Measurements from ENCODE around the gene KCNC4. TPM values are rescaled to one million over a fixed set of nuclear protein-coding genes. Genes with fewer than 3 reads are reported as not detected.
A peak's percentile ranks its signal among the peaks of the same experiment; 100 is the strongest.

Gene KCNC4
- total RNA-seq, 1 experiment from 2014 or later = 1.8 TPM

DNA sequence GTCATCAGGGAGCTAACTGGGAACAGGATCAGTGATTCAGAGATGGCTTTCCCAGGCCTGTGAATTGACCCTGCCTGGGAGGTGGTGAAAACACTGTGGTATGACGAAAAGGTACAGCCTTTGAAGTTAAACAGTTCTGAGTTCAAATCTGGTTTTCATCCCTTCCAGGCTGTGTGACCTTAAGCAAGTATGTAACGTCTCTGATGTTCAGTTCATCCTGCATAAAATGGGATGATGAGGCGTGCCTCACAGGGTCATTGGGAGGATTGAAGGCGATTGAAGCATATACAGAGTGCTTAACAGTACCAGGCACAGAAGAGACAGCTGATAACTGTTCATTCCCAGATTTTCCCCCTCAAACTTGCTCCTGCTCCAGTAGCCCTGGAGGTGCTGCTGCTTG is 11.0 kb downstream of the KCNC4 start:
- DNase-seq (ENCODE audit: low read depth, low spot score) = no peak
- in situ Hi-C loops (cut with HindIII; ENCODE audit: low pct_unique_long_range_greater_than_20kb, low sequenced_read_pairs) = no loop called here

DNA sequence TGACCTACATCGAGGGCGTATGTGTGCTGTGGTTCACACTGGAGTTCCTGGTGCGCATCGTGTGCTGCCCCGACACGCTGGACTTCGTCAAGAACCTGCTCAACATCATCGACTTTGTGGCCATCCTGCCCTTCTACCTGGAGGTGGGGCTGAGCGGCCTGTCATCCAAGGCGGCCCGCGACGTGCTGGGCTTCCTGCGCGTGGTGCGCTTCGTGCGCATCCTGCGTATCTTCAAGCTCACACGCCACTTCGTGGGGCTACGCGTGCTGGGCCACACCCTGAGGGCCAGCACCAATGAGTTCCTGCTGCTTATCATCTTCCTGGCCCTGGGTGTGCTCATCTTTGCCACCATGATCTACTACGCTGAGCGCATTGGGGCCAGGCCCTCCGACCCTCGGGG is 13.0 kb downstream of the KCNC4 start:
- in situ Hi-C loops (cut with HindIII; ENCODE audit: low pct_unique_long_range_greater_than_20kb, low sequenced_read_pairs) = no loop called here
- no peak for DNase-seq (ENCODE audit: low read depth, low spot score)

DNA sequence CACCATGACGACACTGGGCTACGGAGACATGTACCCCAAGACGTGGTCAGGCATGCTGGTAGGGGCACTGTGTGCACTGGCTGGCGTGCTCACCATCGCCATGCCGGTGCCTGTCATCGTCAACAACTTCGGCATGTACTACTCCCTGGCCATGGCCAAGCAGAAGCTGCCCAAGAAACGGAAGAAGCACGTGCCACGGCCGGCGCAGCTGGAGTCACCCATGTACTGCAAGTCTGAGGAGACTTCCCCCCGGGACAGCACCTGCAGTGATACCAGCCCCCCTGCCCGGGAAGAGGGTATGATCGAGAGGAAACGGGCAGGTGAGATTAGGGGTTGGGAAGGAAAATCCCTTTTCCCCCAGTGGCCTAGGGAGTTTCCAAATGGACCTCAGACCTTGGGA is 13.5 kb downstream of the KCNC4 start:
- in situ Hi-C loops (cut with HindIII; ENCODE audit: low pct_unique_long_range_greater_than_20kb, low sequenced_read_pairs) = no loop called here
- no peak for DNase-seq (ENCODE audit: low read depth, low spot score)

DNA sequence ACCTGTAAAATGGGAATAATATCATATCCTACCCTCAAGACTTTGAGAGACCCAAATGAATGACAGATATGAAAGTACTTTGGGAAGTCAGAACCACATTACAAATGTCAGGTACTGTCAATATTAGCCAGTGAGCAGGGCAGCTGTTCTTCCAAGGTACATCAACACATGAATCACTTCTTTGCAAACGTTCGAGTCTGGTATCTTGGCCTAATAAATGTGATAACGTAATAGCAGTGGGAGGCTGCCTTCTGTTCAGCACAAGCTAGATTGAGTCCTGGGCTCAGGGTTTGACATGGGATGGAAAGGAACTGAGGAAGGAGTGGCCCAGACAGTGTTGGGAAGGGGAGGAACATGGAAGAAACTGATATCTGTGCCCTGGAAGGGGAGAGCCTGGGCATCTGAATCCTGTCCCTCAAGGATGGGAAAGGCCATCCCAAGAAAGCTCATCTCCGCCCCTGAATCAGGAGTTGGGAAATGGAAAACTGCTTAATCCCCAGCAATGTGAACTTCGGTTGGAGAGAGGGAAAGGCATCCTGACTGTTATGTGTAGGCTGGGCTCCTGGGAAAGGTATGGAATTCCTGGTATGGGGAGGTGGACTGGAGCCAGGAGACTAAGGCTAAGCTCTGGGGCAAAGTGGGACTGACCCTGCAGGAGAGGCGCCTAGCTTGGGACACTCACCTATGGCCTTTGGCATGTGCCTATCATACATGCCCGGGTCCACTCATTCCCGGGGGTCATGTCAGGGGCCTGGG is 14.3 kb downstream of the KCNC4 start:
- in situ Hi-C loops (cut with HindIII; ENCODE audit: low pct_unique_long_range_greater_than_20kb, low sequenced_read_pairs) = no loop called here
- DNase-seq (ENCODE audit: low read depth, low spot score) = no peak

DNA sequence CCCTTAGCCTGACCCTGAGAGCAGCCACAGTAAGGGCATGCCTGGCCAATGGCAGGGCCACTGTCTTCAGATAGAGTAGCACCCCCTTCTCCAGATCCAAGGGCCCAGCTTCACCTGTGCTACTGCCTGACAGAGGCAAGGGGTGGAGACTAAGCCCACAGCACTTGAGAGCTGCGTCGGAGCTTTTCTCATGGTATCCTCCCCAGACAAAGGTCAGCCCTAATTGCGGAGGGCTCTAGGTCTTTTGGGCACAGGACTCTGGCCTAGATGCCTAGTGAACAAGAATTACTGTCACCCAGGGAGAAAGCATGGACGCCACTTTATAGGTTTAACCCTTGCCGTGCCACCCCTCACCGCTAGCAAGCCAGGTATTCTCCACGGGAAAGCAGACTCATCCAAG is 15.1 kb downstream of the KCNC4 start:
- DNase-seq (ENCODE audit: low read depth, low spot score) = no peak
- in situ Hi-C loops (cut with HindIII; ENCODE audit: low pct_unique_long_range_greater_than_20kb, low sequenced_read_pairs) = no loop called here

DNA sequence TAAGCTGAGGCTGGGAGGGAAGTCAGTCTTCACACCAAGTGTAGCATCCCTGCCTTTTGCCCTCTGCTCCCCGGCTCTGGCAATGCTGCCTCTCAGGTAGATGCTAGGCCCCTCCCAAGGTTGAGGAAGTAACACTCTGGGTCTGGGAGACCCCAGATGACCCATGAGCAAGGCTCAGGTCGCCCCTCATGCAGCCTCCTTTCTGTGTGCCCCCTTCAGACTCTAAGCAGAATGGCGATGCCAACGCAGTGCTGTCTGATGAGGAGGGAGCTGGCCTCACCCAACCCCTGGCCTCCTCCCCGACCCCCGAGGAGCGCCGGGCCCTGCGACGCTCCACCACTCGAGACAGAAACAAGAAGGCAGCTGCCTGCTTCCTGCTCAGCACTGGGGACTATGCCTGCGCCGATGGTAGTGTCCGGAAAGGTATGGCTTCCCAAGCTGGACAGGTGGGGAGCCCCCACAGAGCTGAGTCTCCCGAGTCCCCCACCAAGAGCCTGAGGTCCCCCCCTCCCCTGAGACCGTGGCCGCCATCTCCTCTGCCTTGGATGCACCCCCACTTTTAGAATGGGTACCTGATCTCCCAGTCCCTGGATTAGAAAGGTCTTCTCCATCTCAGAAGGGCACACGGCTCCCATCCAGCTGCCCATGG is 15.8 kb downstream of the KCNC4 start:
- no peak for DNase-seq (ENCODE audit: low read depth, low spot score)
- in situ Hi-C loops (cut with HindIII; ENCODE audit: low pct_unique_long_range_greater_than_20kb, low sequenced_read_pairs) = no loop called here

DNA sequence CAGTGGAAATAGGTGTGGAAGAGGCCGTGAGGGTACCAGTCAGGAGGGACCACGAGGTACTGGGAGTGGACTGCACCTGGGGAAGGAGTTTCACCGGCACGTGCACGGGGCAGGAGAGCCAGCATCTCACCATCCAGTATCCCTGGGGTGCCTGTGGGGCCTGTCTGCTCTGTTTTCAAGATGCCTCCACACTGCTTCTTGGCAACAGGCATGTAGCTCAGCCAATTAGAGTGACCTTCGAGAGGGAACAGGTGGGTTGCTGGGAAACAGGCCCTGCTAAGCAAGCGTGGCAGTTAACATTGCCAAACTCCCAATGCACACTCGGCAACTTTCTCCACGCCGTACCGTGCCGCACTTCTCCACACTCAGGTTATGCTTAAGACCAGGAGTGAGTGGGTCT is 17.7 kb downstream of the KCNC4 start:
- in situ Hi-C loops (cut with HindIII; ENCODE audit: low pct_unique_long_range_greater_than_20kb, low sequenced_read_pairs) = no loop called here
- DNase-seq (ENCODE audit: low read depth, low spot score) = no peak

DNA sequence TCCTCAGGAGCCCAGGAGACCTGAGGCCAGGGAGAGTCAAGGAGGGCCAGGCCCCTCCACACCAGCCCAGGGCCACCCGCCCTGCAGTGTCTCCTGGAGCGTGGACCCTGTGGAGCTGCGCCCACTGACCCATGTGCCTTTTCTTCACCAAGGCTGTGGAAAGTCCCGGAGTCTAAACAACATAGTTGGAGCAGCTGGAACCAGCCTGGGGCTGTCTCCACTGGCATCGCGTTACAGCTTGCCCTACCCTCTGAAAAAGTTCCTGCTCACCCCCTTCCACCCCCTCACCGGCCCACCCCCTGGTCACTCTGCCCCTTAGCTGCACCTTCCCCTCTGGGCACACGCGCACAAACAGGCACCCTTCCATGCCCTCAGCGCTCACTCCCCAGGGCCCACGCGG is 18.3 kb downstream of the KCNC4 start:
- in situ Hi-C loops (cut with HindIII; ENCODE audit: low pct_unique_long_range_greater_than_20kb, low sequenced_read_pairs) = no loop called here

DNA sequence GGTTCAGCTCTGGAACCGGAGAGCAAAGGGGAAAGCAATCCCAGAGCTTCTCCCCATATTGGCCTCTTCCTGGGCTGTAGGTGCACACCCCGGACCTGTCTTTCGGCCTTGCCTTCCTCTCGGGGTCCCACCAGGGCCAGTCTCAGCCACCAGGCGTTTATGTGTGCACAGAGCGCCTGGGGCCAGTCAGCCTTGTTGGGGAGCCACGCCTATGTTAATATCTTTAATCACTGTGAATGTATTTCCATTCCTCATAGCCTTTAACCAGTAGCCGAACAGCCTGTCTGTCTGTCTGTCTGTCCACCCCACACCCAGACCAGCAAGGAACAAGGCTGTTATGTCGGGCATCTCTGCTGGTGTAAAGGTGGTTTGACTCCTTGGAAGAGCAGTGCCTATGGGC is 18.8 kb downstream of the KCNC4 start:
- in situ Hi-C loops (cut with HindIII; ENCODE audit: low pct_unique_long_range_greater_than_20kb, low sequenced_read_pairs) = no loop called here
- DNase-seq (ENCODE audit: low read depth, low spot score) = no peak

More for the DNA sequence above, 18.3 kb downstream of the KCNC4 start:
- no peak for DNase-seq (ENCODE audit: low read depth, low spot score)

DNA sequence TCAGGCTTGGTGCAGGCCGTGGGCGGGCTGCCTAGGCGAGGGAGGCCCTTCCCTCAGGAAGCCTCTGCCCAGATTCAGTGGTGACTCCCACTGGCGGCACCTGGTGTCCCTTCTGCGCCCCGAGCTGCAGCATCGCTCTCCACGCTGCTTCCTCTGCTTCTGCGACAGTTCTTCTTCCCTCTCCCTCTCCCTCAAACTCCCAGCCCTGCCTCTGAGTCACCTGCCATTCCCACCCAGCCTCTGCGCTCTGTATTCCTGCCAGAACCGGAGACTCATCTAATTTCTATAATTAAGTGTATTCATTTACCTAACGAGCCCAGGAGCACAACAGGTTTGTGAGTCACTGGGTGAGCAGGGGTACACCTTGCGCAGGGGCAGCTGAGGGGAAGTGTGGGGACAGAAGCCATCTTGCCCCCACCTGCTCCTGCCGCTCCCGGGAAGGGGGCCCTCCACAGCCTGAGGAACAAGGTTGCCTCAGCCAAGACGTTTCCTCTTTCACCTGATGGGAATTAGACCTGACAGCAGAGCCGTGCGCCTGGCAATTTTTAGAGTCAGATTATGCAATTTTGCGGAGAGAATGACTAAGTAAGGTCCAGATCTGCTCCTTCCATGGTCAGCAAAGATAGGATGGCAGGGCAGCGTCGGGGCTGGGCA is 19.4 kb downstream of the KCNC4 start:
- no peak for DNase-seq (ENCODE audit: low read depth, low spot score)

DNA sequence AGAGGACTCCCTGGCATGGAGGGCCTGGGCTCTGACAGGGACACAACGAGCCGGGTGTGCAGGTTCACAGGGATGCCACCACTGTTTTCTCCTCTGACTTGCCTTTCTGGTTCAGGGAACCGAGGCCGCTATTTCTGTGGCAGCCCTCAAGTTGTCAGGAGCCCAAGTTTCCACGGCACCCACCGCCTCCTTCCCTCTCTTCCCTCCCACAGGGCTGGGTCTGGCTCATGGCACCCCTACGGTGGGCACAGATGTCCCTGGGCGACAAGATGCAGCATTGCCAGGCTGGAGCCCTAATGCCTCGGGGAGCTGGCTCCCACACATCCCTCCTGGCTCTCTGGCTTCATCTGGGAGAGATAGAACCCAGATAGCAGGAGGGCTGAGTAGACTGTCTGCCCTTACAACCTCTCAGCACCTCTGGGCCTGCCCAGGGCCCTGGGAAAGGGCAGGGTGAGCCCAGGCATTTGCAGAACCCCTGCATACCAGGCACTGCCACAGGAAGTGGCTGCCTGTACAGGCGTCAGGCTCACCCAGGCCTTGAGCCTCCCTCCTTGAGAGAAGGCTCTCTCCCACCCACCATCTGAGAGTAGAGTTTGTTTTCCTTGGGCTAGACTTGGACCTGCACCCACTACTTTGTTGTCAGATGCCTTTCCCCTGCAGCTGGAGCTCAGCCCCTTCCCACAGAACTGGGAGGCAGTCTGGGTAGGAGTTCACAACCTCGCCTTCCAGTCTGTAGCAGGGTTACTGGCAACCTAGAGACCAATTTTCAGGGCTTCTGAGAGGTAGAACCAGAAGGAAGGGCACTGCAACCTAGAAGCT is 20.5 kb downstream of the KCNC4 start:
- in situ Hi-C loops (cut with HindIII; ENCODE audit: low pct_unique_long_range_greater_than_20kb, low sequenced_read_pairs) = no loop called here
- no peak for DNase-seq (ENCODE audit: low read depth, low spot score)

More for the DNA sequence above, 19.4 kb downstream of the KCNC4 start:
- in situ Hi-C loops (cut with HindIII; ENCODE audit: low pct_unique_long_range_greater_than_20kb, low sequenced_read_pairs) = no loop called here

DNA sequence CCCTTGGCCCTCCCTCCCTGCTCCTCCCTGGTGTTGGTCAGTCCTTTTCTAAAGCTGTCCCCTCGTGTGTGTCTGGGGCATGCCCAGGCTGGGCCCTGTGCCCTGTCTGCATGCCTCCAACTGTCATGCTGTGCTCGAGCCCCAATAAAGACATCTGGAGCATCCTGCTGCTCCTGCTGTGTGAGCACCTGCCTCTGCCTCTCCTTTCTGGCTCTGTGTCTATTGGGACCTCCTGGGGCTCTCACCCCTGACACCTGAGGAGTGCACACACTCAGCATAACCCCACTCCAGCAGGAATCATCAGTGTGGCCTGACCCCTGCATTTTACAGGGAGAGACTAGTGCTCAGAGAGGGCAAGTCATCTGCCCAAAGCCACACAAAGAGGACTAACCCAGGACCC is 23.7 kb downstream of the KCNC4 start:
- in situ Hi-C loops (cut with HindIII; ENCODE audit: low pct_unique_long_range_greater_than_20kb, low sequenced_read_pairs) = no loop called here
- DNase-seq (ENCODE audit: low read depth, low spot score) = no peak

DNA sequence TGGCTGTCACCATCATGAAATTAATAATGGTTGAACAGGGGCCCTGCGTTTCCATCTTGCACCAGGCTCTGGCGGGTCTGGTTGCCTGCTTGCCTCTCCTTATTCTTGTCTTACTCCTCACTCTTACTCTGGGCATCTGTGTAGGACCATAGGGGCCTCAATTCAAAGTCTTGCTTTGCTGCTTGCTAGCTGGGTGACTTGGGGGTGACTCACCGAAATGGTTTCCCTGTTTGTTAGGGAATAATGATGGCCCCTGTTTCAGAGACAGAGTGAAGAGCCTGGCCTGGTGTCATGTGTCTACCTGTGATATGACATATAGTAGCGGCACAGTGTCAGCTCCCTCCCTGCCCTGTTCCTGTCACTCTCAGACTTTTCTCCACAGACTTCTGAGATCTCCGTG is 24.6 kb downstream of the KCNC4 start:
- in situ Hi-C loops (cut with HindIII; ENCODE audit: low pct_unique_long_range_greater_than_20kb, low sequenced_read_pairs) = no loop called here
- DNase-seq (ENCODE audit: low read depth, low spot score) = no peak

DNA sequence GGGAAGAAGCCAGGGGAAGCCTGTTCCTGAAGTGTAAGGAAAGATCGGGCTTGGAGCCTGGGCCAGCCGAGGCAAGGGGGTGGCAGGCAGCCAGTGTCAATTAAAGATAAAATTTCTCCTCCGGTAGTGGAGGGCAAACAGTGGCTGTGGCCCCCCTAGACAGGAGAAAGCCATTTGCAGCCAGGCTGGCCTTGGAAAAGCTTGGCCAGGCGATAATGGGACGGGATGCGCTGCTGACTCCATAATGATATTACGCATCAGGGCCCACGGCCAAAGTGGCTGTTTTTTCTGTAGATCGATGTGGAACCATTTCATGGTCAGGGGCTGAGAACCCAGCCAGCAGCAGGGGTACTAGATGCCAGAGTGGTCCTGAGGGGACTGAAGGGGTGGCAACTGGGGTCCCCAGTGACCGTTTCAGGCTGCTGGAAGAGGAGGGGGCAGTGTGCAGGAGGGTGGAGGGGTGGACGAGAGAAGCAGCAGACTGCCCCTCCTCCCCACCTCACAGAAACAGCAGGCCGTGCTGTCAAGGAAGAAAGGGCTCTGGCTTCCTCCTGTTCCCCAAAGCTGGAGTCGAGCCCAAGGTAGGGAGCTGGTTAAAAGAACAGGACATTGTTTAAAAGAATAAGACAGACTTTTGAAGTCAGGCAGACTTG is 25.2 kb downstream of the KCNC4 start:
- DNase-seq (ENCODE audit: low read depth, low spot score) = no peak
- in situ Hi-C loops (cut with HindIII; ENCODE audit: low pct_unique_long_range_greater_than_20kb, low sequenced_read_pairs) = no loop called here

DNA sequence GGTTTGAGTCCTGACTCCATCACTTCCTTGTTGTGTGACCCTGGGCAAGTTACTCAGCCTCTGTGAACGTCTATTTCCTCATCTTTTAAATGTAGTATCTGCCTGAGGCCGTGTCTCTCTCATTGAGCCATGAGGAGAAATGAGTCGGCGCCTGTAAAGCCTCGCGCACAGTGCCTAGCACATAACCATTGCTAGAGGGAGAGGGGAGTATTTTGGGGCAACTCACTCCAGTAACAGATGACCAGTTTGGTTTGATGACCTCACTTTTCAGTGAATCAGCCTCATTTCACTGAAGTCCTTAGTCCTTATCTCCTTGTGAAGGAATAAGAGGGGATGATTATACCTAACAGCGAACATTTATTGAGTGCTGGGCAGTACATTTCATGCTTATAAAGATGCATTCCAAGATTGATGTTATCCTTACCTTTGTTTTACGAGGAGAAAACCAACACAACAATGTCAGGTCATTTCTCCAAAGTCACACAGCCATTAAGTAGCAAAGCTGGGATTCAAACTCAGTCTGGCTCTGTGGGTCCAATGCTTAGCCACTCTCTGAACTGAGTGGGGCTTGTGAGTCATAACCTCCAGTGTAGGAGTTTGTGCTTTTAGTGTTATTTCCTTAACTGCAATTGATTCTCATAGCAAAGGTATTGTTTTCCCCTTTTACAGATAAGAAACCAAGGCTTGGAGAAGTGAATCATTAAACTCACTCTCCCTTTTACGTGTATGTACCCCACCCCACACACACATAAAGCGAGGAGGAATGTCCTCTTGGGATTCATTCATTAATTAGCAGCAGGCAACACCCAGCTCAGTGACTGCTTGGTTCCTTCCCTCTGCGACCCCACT is 25.9 kb downstream of the KCNC4 start:
- in situ Hi-C loops (cut with HindIII; ENCODE audit: low pct_unique_long_range_greater_than_20kb, low sequenced_read_pairs) = no loop called here

DNA sequence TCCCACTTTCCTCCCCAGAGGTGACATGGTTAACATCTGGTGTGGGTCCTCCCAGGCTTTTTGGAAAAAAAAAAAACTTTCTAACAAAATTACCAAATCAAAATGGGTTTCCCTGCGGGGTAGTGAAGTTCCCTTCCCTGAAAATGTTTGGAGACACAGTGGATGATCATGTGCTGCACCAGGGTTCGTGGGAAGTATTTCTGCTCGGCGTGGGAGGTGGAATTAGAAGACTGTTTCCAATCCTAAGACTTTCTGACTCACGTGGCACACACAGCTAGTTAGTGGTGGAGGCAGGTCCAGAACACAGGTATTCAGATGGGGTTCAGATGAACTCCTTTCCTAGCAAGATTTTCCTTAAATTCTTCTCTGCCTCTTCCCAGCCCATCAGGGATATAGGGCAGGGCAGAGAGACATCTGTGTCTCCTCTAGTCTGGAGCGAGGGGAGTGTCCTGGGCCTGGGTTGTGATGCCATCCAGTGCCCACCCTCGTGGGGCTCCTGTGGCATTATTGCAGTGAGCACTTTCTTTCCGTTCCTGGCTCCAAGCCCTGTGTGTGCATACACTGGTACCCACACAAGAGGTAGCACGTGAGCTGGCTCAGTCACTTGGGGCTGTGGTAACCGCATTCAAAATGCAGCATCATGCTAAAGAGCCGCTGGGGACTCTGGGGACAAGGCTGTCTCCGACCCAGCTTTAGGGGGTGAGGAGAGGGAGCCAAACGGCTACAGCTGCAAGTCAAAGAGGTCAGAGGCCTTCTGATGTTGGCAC is 27.5 kb downstream of the KCNC4 start:
- DNase-seq (ENCODE audit: low read depth, low spot score) = no peak
- in situ Hi-C loops (cut with HindIII; ENCODE audit: low pct_unique_long_range_greater_than_20kb, low sequenced_read_pairs) = no loop called here

More for the DNA sequence above, 25.9 kb downstream of the KCNC4 start:
- DNase-seq (ENCODE audit: low read depth, low spot score) = peak; percentile 30

Data from SK-MEL-5 (cell line).